Kidney capillary endothelial cell (primary cell): Measurements from ENCODE around the gene FTCD.

Source experiments
- DNase-seq: peaks from one replicate; pipeline ENCODE4 v3.0.0-alpha.2; 2018; ENCODE audit warnings: low spot score

FTCD gene

GRCh38 chr21:46093668-46094400, 61.5 kb downstream of the FTCD start:
- DNase-seq = no peak

DNA sequence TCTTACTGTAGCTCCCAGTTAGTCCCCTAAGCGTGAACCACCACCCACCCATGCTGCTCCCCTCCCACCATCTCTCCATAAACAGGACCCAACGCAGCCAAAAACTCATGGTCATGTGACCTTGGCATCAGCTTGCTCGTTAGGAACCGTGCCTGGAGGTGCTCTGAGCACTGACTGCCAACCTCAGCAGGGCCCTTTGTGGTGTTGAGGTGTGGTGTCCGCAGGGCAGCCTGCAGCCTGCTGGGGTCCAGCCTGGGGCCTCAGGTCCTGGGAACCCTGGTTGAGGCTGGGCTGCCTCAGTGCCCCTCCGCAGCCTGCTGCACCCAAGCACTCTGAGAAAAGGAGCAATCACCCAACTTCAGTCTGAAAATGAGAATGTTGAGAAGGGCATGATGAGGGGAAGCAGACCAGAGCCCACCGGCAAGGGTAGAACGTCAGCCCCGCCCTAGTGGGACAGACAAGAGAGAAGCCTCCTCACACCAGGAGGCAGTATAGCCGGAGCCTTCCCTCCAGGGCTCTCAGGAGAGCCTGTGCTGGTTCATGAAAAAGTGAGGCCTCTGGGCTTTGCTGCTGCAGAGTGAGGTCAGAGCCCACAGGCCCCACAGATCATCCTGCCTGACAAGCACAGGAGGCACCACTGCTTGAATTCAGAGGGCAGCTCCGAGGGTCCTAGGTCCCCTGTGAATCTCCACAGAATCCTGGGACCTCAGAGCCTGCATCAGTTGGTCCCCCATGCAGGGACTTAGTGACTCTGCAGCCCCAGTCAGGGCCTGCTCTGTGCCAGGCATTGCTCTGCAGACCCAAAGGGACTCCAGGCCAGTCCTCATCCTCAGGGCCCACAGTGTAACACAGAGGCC, 62.3 kb downstream of the FTCD start:
- no peak for DNase-seq

GRCh38 chr21:46092026-46092764, 63.2 kb downstream of the FTCD start:
- DNase-seq = no peak

- no peak for DNase-seq
Measured at GRCh38 chr21:46091631-46092025, 63.8 kb downstream of the FTCD start.

DNA sequence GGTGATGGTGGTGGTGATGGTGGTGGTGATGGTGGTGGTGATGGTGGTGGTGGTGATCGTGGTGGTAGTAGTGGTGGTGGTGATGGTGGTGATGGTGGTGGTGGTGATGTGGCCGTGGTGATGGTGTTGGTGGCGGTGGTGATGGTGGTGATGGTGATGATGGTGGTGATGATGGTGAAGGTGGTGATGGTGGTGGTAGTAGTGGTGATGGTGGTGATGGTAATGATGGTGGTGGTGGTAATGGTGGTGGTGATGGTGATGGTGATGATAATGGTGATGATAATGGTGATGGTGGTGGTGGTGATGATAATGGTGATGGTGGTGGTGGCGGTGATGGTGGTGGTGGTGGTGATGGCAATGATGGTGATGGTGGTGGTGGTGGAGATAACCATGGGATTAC, 64.3 kb downstream of the FTCD start:
- DNase-seq = no peak

DNA sequence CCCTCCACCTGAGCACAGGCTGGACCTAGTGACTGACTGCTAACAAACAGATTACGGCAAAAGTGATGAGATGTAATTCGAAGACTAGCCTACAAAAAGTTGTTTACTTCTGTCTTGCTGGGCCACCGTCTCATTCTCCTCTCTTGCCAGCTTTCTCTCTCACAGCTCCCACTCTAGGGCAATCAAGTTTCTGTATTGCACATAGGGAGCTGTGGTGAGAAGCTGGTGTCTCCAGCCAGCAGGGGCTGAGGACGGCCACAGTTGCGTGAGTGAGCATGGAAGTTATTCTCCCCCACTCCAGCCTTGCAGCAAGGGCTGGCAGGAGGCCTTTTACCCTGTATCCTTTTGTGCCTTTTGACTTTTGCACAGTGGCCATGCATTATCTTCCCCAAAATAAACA, 66.1 kb downstream of the FTCD start:
- no peak for DNase-seq

- DNase-seq = no peak
Measured at GRCh38 chr21:46088189-46088588, 67.2 kb downstream of the FTCD start.

- DNase-seq = no peak
Measured at GRCh38 chr21:46087641-46088040, 67.7 kb downstream of the FTCD start.
